Heart left ventricle (tissue), 13 donors: ENCODE data around the gene GCSAM.

Experiments
- CTCF ChIP-seq, 12 donors: fragments of 200-600 bp; sonication (generic) in 4 of 12; IDR thresholded peaks; one replicate each; pipeline versions ENCODE4 v1.5.0 to v1.8.0; 2018 to 2022; ENCODE audit warnings: antibody characterized with exemption in 12 of 12, mild to moderate bottlenecking in 5 of 12
- POLR2A ChIP-seq, 2 donors: fragments of 450-650 bp; IDR thresholded peaks; one replicate each; pipeline ENCODE4 v1.6.1; 2017; ENCODE audit warnings: antibody characterized with exemption in 2 of 2, mild to moderate bottlenecking in 2 of 2, moderate library complexity in 2 of 2
- donor health status: ischemic (EF 13 %, LVEDD 7.1; RV severe dilation, severe dysfunction).
- donor health status: DM: no; HTN: yes; CAD: no.
- donor health status: DM: no; HTN: no; CAD: no.
- donor health status: ischemic (EF 25% LVEDD 6.9; RV normal size, moderate dysfunction).
- donor health status: ischemic (EF 25% LVEDD 5.7; RV mildly dilated, moderate dysfunction).
- donor health status: ischemic (EF 35%, LVEDD 5.7; RV mildly dilated, moderate dysfunction).
- donor health status: nonischemic (EF 11% LVEDD 7.7; RV severe dilation, severe dysfunction).
- donor health status: DM: yes; HTN: yes; CAD: no.
- donor health status: PGD.
- donor health status: ischemic (EF 29% LVEDD 5.4; RV normal size, mild dysfunction).
- donor health status: nonischemic (EF 23%, LVEDD 6.1; RV moderate dilation, normal function).

DNA sequence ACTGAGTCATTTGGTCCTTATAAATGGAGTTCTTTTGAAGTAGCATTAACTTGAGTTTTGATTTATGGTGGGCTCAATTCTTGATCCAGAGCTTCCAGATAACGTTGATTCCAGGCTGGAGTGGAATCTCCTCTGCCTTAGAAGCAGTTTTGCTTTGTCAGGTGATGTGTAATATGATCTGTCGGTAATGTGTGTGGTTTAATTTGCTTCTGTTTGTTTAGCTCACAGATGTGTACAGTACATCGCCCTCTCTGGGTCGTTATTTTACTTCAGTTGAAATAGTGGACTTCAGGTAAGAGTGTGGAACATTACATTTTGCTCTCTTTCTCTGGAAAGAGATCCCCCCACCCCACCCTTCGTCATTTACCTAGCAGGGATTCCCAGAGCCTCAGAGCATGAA, 23.7 kb downstream of the GCSAM start:
- TF ChIP-seq CTCF (IDR thresholded peaks at IDR 0.05) (no peak), POLR2A (IDR thresholded peaks at IDR 0.05) (no peak)
